ENCODE data around the gene DOK1. TPM values are rescaled to one million over a fixed set of nuclear protein-coding genes. Genes with fewer than 3 reads are reported as not detected.
A peak's percentile ranks its signal among the peaks of the same experiment; 100 is the strongest.

The DOK1 gene
- total and polyA plus RNA-seq, 2 donors, result 6.0 to 18.7 TPM

DNA sequence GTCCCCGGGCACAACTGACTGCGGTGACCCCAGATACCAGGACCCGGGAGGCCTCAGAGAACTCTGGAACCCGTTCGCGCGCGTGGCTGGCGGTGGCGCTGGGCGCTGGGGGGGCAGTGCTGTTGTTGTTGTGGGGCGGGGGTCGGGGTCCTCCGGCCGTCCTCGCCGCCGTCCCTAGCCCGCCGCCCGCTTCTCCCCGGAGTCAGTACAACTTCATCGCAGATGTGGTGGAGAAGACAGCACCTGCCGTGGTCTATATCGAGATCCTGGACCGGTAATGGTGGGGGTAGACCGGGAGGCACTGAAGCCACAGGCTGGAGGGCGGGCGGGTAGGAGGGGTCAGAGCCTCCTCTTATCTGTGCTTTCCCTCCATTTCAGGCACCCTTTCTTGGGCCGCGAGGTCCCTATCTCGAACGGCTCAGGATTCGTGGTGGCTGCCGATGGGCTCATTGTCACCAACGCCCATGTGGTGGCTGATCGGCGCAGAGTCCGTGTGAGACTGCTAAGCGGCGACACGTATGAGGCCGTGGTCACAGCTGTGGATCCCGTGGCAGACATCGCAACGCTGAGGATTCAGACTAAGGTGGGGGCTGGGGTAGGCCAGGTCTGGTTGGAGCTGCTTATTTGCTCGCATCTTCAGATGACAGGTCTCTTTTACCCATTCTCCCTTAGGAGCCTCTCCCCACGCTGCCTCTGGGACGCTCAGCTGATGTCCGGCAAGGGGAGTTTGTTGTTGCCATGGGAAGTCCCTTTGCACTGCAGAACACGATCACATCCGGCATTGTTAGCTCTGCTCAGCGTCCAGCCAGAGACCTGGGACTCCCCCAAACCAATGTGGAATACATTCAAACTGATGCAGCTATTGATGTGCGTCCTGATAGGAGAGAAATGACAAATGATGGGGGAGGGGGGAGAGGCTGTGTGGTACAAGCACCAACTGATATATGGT lies 24.0 kb upstream of the DOK1 start:
- WGBS, result 1% methylated on average over 54 of the region's 54 CpGs
- peak overlapping the region; percentile 88 for H3K4me3 ChIP-seq (ENCODE audit: low read depth, low read length)
- no peak for DNase-seq (ENCODE audit: extremely low spot score)
- H3K27ac ChIP-seq (ENCODE audit: low read depth), result peak overlapping the region; percentile 46
- H3K4me1 ChIP-seq (ENCODE audit: insufficient read depth), result no peaks in the 10 kb centered on the region
- H3K36me3 ChIP-seq (ENCODE audit: insufficient read depth), result no peaks in the 10 kb centered on the region

DNA sequence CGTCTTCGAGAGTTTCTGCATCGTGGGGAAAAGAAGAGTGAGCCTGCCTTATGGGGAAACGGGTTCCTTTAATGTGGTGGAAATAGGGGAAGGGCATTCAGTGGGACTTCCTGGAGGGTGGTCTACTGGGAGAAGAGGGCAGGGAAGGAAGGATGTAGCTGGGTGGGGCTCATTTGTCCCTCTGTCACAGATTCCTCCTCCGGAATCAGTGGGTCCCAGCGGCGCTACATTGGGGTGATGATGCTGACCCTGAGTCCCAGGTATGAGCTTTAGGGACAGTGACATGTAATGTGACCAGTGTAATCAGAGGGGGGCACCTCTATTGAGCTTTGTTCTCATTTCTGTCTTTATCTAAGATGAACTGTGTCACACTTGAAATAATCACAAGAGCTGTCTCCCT lies 22.9 kb upstream of the DOK1 start:
- H3K36me3 ChIP-seq (ENCODE audit: insufficient read depth), result no peaks in the 10 kb centered on the region
- no peak overlapping the region for H3K27ac ChIP-seq (ENCODE audit: low read depth)
- no peak for DNase-seq (ENCODE audit: extremely low spot score)
- H3K4me1 ChIP-seq (ENCODE audit: insufficient read depth), result no peaks in the 10 kb centered on the region
- 82% methylated on average over 7 of the region's 7 CpGs for WGBS
- H3K4me3 ChIP-seq (ENCODE audit: low read depth, low read length), result no peak overlapping the region

DNA sequence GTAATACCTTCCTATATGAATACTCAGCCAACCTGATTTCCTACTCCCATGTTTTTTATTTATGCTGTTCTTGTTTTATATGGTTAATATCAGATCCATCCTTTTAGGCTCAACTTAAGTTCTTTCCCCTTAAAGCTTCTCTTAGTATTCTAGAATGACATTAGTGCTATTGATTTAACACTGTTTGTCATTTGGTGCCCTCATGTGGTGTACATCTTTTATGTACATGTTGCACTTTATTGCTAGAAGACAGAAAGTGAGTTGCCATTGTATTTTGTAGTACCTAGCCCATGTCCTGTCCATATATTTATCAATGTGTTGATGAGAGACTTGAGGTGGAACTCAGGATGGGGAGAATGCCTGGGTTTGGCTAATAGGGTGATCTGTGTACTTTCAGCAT lies 22.3 kb upstream of the DOK1 start:
- H3K4me1 ChIP-seq (ENCODE audit: insufficient read depth), result no peaks in the 10 kb centered on the region
- H3K36me3 ChIP-seq (ENCODE audit: insufficient read depth), result no peaks in the 10 kb centered on the region
- H3K27ac ChIP-seq (ENCODE audit: low read depth), result no peak overlapping the region
- no peak for DNase-seq (ENCODE audit: extremely low spot score)
- H3K4me3 ChIP-seq (ENCODE audit: low read depth, low read length), result no peak overlapping the region

DNA sequence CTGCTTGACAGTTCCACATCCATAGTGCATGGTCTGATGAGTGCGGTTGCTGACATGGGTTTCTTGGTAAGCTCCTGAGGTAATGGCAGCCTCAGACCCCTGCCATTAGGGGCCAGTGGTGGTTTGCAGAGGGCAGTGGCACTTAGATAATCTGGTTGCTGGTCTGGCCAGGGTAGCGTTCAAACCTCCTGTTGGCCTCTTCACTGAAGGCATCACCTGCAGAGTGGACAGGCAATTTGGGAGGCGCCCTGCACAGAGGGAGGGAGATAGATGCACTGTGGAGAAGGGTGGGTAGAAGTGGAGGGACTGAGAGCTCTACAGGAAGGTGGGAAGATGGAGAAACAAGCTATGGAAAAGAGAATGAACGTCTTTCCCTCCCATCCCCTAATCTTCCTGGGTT lies 21.1 kb upstream of the DOK1 start:
- H3K27ac ChIP-seq (ENCODE audit: low read depth), result no peak overlapping the region
- H3K4me3 ChIP-seq (ENCODE audit: low read depth, low read length), result no peak overlapping the region
- no peak for DNase-seq (ENCODE audit: extremely low spot score)
- H3K4me1 ChIP-seq (ENCODE audit: insufficient read depth), result no peaks in the 10 kb centered on the region
- H3K36me3 ChIP-seq (ENCODE audit: insufficient read depth), result no peaks in the 10 kb centered on the region
- WGBS, result 77% methylated on average over 4 of the region's 4 CpGs

DNA sequence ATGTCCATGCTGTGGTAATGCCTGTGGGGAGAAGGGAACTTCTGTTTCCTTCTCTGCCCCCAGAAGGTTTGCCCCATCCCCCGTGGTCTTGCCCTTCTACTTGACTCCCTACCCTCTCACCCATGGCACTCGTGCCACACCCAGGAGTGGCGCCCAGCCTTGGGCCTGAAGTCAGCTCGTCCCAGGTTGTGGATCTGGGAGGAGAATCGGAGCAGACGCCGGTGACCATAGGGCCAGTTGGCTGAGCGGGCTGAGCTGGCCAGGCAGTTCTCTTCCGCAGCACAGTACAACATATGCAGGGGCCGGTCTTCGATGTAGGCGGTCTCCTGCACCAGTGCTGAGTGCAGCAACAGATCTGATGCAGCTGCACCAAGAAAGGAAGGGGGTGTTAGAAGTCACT lies 20.1 kb upstream of the DOK1 start:
- no peak for DNase-seq (ENCODE audit: extremely low spot score)
- H3K36me3 ChIP-seq (ENCODE audit: insufficient read depth), result no peaks in the 10 kb centered on the region
- H3K4me3 ChIP-seq (ENCODE audit: low read depth, low read length), result no peak overlapping the region
- 77% methylated on average over 12 of the region's 12 CpGs for WGBS
- H3K4me1 ChIP-seq (ENCODE audit: insufficient read depth), result no peaks in the 10 kb centered on the region
- no peak overlapping the region for H3K27ac ChIP-seq (ENCODE audit: low read depth)

DNA sequence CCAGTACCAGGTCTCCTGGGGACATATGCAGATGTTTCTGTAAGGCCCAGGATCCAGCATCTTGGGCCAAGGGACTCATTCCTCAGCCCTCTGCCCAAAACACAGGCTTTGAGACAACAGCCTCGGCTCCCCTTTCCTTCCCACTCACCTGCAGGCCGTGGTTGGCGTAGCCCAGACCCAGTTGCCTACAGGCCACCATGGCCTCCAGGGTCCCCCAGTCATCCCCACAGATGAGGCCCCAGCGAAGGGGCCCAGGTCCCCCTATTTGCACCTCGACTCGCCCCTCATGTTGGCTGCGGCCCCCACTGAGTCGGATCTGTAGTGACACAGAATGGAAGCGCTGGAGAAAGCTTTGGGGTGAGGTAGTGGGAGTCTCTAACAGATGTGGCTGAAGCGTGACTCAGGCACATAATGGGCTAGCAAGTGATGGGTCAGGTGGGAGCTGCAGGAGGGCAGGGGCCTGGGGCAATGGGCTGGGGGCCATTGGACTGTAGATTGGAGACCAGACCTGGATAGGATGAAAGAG lies 19.0 kb upstream of the DOK1 start:
- H3K36me3 ChIP-seq (ENCODE audit: insufficient read depth), result no peaks in the 10 kb centered on the region
- no peak overlapping the region for H3K27ac ChIP-seq (ENCODE audit: low read depth)
- 91% methylated on average over 10 of the region's 10 CpGs for WGBS
- DNase-seq (ENCODE audit: extremely low spot score), result no peak
- no peak overlapping the region for H3K4me3 ChIP-seq (ENCODE audit: low read depth, low read length)
- no peaks in the 10 kb centered on the region for H3K4me1 ChIP-seq (ENCODE audit: insufficient read depth)

DNA sequence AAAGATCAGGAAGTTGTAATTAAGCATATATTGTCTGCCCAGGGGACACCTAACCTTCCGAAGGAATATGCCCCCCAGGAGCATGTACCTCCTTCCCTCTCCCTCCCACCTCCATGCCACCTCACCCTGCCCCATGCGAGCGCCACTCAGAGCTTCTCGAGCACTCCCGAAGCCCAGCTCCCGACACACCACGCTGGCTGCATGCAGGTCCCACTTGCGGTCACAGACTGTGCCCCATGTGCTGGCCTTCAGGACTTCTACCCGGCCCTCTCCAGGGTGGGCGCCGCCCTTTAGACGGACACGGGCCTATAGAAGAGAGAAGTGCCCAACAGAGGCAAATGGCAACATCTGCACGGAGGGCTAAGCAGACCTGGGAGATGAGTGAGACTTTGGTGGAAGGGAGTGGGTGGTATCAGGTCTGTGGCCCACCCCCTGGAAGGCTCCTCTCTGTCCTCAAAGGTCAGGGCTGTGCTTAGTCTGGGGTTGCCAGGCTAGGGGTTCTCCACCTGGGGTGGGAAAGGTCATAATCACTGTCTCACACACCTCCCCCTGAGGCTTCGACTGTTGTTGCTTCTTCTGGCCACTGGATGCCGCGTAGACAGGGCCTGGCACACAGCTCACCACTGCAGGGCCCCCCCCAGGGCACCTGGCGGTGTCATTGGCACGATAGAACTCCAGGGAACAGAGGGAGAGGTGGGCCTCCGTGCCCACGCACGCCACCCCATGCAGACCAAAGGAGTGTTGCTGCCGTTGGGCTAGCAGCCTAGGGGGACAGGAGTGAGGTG lies 18.2 kb upstream of the DOK1 start:
- no peak overlapping the region for H3K27ac ChIP-seq (ENCODE audit: low read depth)
- H3K4me3 ChIP-seq (ENCODE audit: low read depth, low read length), result no peak overlapping the region
- WGBS, result 88% methylated on average over 23 of the region's 23 CpGs
- H3K36me3 ChIP-seq (ENCODE audit: insufficient read depth), result no peaks in the 10 kb centered on the region
- no peak for DNase-seq (ENCODE audit: extremely low spot score)
- H3K4me1 ChIP-seq (ENCODE audit: insufficient read depth), result no peaks in the 10 kb centered on the region

DNA sequence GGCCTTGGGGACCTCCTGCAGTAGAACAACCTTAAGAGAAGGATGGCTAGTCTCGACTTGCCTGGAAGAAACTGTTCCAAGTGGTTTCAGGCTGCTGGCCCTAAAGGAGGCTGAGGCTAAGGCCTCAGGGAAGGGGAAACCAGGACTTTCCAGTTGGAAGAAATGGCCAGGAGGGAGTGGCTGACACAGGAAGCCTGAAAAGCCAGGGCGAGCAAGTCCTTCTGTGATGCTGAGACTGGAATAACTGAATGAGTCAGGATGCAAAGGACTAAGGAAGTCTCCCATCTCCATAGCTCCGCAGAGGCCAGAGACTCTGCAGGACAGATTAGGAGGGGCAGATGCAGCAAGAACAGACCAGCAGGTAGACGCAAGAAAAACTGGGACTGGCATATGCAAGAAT lies 17.4 kb upstream of the DOK1 start:
- DNase-seq (ENCODE audit: extremely low spot score), result no peak
- no peaks in the 10 kb centered on the region for H3K4me1 ChIP-seq (ENCODE audit: insufficient read depth)
- H3K4me3 ChIP-seq (ENCODE audit: low read depth, low read length), result no peak overlapping the region
- H3K36me3 ChIP-seq (ENCODE audit: insufficient read depth), result no peaks in the 10 kb centered on the region
- no peak overlapping the region for H3K27ac ChIP-seq (ENCODE audit: low read depth)
- 62% methylated on average over 4 of the region's 4 CpGs for WGBS

DNA sequence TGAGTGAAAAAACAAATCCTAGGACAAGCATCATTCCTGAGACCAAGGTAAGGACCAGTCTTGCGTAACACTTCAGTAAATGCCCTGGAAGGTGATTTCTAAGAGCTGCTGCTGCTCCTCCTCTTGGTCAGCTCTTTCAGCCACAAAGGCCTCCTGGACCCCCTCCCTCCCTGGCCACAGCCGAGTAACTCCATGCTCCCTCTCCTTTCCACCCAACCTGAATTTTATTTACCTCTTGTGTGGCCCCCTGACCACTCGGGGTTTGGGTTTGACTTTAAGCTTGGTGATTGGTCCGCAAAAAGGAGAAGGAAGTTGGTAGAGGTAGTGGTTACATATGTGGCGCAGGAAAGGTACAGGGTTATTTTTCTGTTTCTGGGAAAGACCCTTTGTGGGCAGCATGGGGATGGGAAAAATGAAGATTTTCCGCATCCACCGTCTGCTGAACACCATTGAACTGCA lies 15.6 kb upstream of the DOK1 start:
- WGBS, result 77% methylated on average over 7 of the region's 7 CpGs
- no peak for DNase-seq (ENCODE audit: extremely low spot score)

DNA sequence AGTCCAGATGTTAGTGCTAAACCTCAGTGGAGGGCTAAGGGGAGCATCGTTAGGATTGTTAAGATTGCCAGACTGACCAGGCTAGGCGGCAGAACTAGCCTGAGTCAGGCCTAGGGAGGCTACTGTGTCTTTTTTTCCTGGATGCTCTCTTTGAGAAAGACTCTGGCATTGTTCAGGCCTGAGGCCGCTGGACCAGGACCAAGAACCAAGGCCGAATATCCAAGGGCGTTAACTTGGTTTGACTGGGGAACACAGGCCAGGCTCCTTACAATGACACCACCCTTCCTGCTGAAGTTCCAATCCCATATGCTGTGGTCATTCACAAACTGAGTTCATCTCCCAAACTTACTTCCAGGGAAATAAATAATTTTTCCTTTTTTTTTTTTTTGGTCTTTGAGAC lies 14.2 kb upstream of the DOK1 start:
- Histone ChIP-seq H3K36me3 (ENCODE audit: insufficient read depth) (no peaks in the 10 kb centered on the region), H3K4me3 (ENCODE audit: low read depth, low read length) (no peak overlapping the region), H3K27ac (ENCODE audit: low read depth) (no peak overlapping the region), H3K4me1 (ENCODE audit: insufficient read depth) (no peaks in the 10 kb centered on the region)
- no peak for DNase-seq (ENCODE audit: extremely low spot score)
- WGBS, result 60% methylated on average over 5 of the region's 5 CpGs

More for the DNA sequence above, 15.6 kb upstream of the DOK1 start:
- no peaks in the 10 kb centered on the region for H3K4me1 ChIP-seq (ENCODE audit: insufficient read depth)
- no peak overlapping the region for H3K27ac ChIP-seq (ENCODE audit: low read depth)
- no peak overlapping the region for H3K4me3 ChIP-seq (ENCODE audit: low read depth, low read length)
- H3K36me3 ChIP-seq (ENCODE audit: insufficient read depth), result no peaks in the 10 kb centered on the region

DNA sequence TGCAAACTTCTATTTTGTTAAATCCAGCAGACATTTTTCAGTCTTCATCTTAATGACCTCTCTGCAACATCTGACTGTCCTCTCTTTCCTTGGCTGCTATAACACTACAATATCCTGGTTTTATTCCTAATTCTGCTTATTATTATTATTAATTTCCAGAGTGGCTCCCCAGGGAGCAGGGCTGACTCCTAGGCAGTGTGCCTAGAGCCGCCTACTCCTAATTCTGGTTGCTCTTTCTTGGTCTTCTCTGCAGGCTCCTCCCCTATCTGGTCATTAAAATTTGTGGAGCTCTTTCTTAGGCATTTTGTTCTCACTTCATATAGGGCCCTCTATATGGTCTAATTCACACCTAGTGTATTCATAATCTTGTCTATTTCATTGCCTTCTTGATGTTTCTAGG lies 11.5 kb upstream of the DOK1 start:
- H3K36me3 ChIP-seq (ENCODE audit: insufficient read depth), result no peaks in the 10 kb centered on the region
- WGBS, result 76% methylated on average over 1 of the region's 1 CpG

DNA sequence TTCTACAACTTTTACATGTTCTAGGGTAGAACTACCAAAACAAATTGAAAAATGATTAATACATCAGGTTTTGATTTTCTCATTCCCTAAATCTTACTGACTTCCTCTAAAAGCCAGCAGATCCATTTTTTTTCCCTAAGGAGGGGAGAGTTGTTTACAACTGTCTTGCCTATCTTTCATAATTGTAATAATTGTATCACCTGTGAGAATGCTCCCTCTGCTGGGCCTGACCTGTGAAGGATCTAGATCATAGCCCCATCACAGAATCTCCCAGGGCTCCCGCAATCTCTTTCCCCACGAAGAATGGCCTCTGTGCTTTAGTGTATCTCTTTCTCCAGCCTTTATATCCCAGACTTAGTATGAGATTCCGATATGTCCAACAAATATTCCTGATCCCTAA lies 9.9 kb upstream of the DOK1 start:
- 91% methylated on average over 3 of the region's 3 CpGs for WGBS
- H3K27ac ChIP-seq (ENCODE audit: low read depth), result no peak overlapping the region
- no peaks in the 10 kb centered on the region for H3K36me3 ChIP-seq (ENCODE audit: insufficient read depth)
- no peaks in the 10 kb centered on the region for H3K4me1 ChIP-seq (ENCODE audit: insufficient read depth)
- DNase-seq (ENCODE audit: extremely low spot score), result no peak
- H3K4me3 ChIP-seq (ENCODE audit: low read depth, low read length), result no peak overlapping the region

More for the DNA sequence above, 11.5 kb upstream of the DOK1 start:
- H3K4me1 ChIP-seq (ENCODE audit: insufficient read depth), result no peaks in the 10 kb centered on the region
- no peak overlapping the region for H3K27ac ChIP-seq (ENCODE audit: low read depth)
- no peak overlapping the region for H3K4me3 ChIP-seq (ENCODE audit: low read depth, low read length)
- no peak for DNase-seq (ENCODE audit: extremely low spot score)

DNA sequence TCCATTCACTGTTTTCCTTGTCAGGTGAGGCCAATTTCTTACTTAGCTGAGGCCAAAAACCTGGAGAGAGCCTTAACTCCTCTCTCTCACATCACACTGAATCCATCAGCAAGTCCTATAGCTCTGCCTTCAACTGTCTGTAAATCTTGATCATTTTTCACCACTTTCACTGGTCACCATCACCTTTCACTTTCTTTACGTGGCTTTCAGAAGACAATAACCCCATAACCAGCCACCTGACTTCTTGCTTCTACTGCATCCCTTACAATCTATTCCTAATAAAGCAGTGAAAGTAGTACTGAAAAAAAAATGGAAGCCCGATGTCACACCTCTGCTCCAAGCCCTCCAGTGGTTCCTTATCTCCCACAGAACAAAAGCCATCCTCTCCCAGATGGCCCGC lies 8.5 kb upstream of the DOK1 start:
- 86% methylated on average over 3 of the region's 3 CpGs for WGBS
- H3K4me3 ChIP-seq (ENCODE audit: low read depth, low read length), result no peak overlapping the region
- no peaks in the 10 kb centered on the region for H3K4me1 ChIP-seq (ENCODE audit: insufficient read depth)
- H3K27ac ChIP-seq (ENCODE audit: low read depth), result no peak overlapping the region
- no peaks in the 10 kb centered on the region for H3K36me3 ChIP-seq (ENCODE audit: insufficient read depth)
- no peak for DNase-seq (ENCODE audit: extremely low spot score)
